Endothelial cell of umbilical vein (primary cell): Measurements from ENCODE around the gene GRID2. TPM values are rescaled to one million over a fixed set of nuclear protein-coding genes. Genes with fewer than 3 reads are reported as not detected.

Experiments used
- BruUV-seq: library from RNA; stranded (reverse); fragments of 400-500 nt; replicated peaks from 2 replicates; lab custom pipeline; 2021; lab: Mats Ljungman, UMichigan
- CTCF ChIA-PET: fragments of 300-600, 350-600 bp; sonication (Branson Sonifier 250); formaldehyde crosslinking; loops from one replicate; lab custom pipeline; 2021; ENCODE audit warnings: antibody characterized with exemption, inconsistent platforms; lab: Charles Lee
- POLR2A ChIA-PET: fragments of 300-600, 350-600 bp; sonication (Branson Sonifier 250); formaldehyde crosslinking; loops from one replicate; lab custom pipeline; 2021; ENCODE audit warnings: antibody characterized with exemption, inconsistent platforms; lab: Charles Lee
- DNase-seq: peaks from one replicate; pipeline ENCODE4 v3.0.0-alpha.2; 2011; ENCODE audit warnings: low read depth, low spot score
- FAIRE-seq: peaks from 2 replicates; lab custom pipeline; 2011; peaks lifted over from hg19 to GRCh38; lab: Jason Lieb, UNC
- H2AFZ ChIP-seq: 2 replicates; pipeline ENCODE4 v1.6.0; 2012; ENCODE audit warnings: low read depth, low read length, control low read depth, inconsistent platforms
- H3K27ac ChIP-seq: 2 replicates; pipeline ENCODE4 v1.5.1; 2011; ENCODE audit warnings: low read depth, mild to moderate bottlenecking, control low read depth, low read length, moderate library complexity; ENCODE audit not compliant: insufficient read depth
- H3K27me3 ChIP-seq, 2 experiments: 2 replicates each; pipeline versions ENCODE4 v1.6.0 to v1.6.1; 2011; ENCODE audit warnings: low read length in 2 of 2, mixed read lengths in 1 of 2; ENCODE audit not compliant: control insufficient read depth in 2 of 2, insufficient read depth in 2 of 2
- H3K36me3 ChIP-seq, 2 experiments: 2 replicates in 1 of 2; 3 replicates in 1 of 2; pipeline ENCODE4 v1.5.1; 2011; ENCODE audit warnings: low read length in 2 of 2, mild to moderate bottlenecking in 1 of 2, moderate library complexity in 1 of 2; ENCODE audit not compliant: control insufficient read depth in 2 of 2, insufficient read depth in 2 of 2; ENCODE audit errors: extremely low read depth in 1 of 2
- H3K4me1 ChIP-seq: 3 replicates; pipeline ENCODE4 v1.5.1; 2011; ENCODE audit warnings: mild to moderate bottlenecking, low read length; ENCODE audit not compliant: control insufficient read depth, insufficient read depth; ENCODE audit errors: extremely low read depth
- H3K4me2 ChIP-seq: 2 replicates; pipeline ENCODE4 v1.6.1; 2011; ENCODE audit warnings: low read length, control low read depth, mixed read lengths; ENCODE audit not compliant: insufficient read depth
- H3K4me3 ChIP-seq, 3 experiments: fragments of 200-600 bp in 1 of 3; sonication (generic), shearing (Covaris generic) in 1 of 3; replicated peaks in 1 of 3; 2 replicates each; pipeline ENCODE4 v1.5.1; 2011 to 2016; ENCODE audit warnings: control low read depth in 3 of 3, low read length in 3 of 3, mild to moderate bottlenecking in 2 of 3, inconsistent platforms in 1 of 3, low read depth in 1 of 3, moderate library complexity in 1 of 3; ENCODE audit not compliant: insufficient read depth in 1 of 3
- H3K79me2 ChIP-seq: 2 replicates; pipeline ENCODE4 v1.6.0; 2012; ENCODE audit warnings: low read length, inconsistent platforms; ENCODE audit not compliant: control insufficient read depth, insufficient read depth
- H3K9ac ChIP-seq: replicated peaks from 2 replicates; pipeline ENCODE3; 2011; ENCODE audit warnings: low read length, control low read depth; ENCODE audit not compliant: insufficient read depth; ENCODE audit errors: extremely low read depth
- H3K9me1 ChIP-seq: replicated peaks from 3 replicates; pipeline ENCODE4 v1.6.0; 2011; ENCODE audit warnings: mild to moderate bottlenecking, low read length; ENCODE audit not compliant: control insufficient read depth, insufficient read depth; ENCODE audit errors: extremely low read depth
- H3K9me3 ChIP-seq: replicated peaks from 2 replicates; pipeline ENCODE4 v1.5.1; 2012; ENCODE audit warnings: low read length, inconsistent platforms; ENCODE audit not compliant: control insufficient read depth, insufficient read depth
- H4K20me1 ChIP-seq: replicated peaks from 2 replicates; pipeline ENCODE3; 2011; ENCODE audit warnings: mild to moderate bottlenecking, low read length; ENCODE audit not compliant: control insufficient read depth, insufficient read depth; ENCODE audit errors: extremely low read depth
- EZH2 ChIP-seq: IDR thresholded peaks from 2 replicates; pipeline ENCODE4 v1.6.1; 2012; ENCODE audit warnings: borderline replicate concordance, low read depth, mild to moderate bottlenecking, moderate library complexity, low read length, inconsistent platforms; ENCODE audit not compliant: severe bottlenecking
- FOS ChIP-seq: IDR thresholded peaks from 2 replicates; pipeline ENCODE4 v1.6.1; 2011; ENCODE audit warnings: mild to moderate bottlenecking, low read length, moderate library complexity, borderline replicate concordance; ENCODE audit not compliant: insufficient read depth
- GATA2 ChIP-seq: IDR thresholded peaks from 2 replicates; pipeline ENCODE4 v1.7.0; 2011; ENCODE audit warnings: low read depth, mild to moderate bottlenecking, moderate library complexity, mixed read lengths, low read length; ENCODE audit not compliant: insufficient read length, insufficient read depth
- JUN ChIP-seq: IDR thresholded peaks from 2 replicates; pipeline ENCODE4 v1.6.1; 2011; ENCODE audit warnings: borderline replicate concordance, low read depth; ENCODE audit not compliant: insufficient read length, insufficient read depth
- MYC ChIP-seq: IDR thresholded peaks from one replicate; pipeline ENCODE4 v1.6.1; 2011; ENCODE audit warnings: mild to moderate bottlenecking, low read depth, low read length
- POLR2A ChIP-seq: IDR thresholded peaks from 2 replicates; pipeline ENCODE4 v1.6.1; 2012; ENCODE audit warnings: low read depth, mild to moderate bottlenecking, control low read depth, low read length
- POLR2AphosphoS5 ChIP-seq: IDR thresholded peaks from 2 replicates; pipeline ENCODE4 v1.6.1; 2012; ENCODE audit warnings: low read depth, mild to moderate bottlenecking, control low read depth, low read length, moderate library complexity; ENCODE audit not compliant: insufficient read depth
- dilution Hi-C: fragments of 300-500 bp; cut with MboI; formaldehyde crosslinking; loops from one replicate; pipeline ENCODE4 v1.15.0; 2019; ENCODE audit warnings: low sequenced_read_pairs; ENCODE audit not compliant: extremely low pct_ligation_motif_present
- intact Hi-C: fragments of 100-400 bp; cut with micrococcal nuclease; formaldehyde crosslinking; loops from one replicate; pipeline ENCODE4 v1.10.0; 2022
- polyA plus RNA-seq, 4 experiments: library from polyadenylated mRNA; depleted of rRNA in 3 of 4; stranded (reverse) in 3 of 4; unstranded in 1 of 4; fragments of >200 nt; gene quantifications; 2 replicates each; pipeline versions ENCODE4 v1.2.1 to v1.2.3, GENCODE V29; 2011 to 2012; ENCODE audit warnings: missing spikeins in 1 of 4
- total RNA-seq: library from RNA; stranded (reverse); gene quantifications from 2 replicates; pipeline ENCODE4 v1.2.3, GENCODE V29; 2021
- TF ChIP-seq, protein P1 (sequence below): IDR thresholded peaks from 2 replicates; pipeline ENCODE4 v1.6.1; 2011; ENCODE audit not compliant: insufficient read depth, insufficient read length
- TF ChIP-seq, protein P2 (sequence below), 2 donors: IDR thresholded peaks; 1 replicate in 1 of 2; 2 replicates in 1 of 2; pipeline ENCODE4 v1.5.1; 2011; ENCODE audit warnings: low read length in 2 of 2, mild to moderate bottlenecking in 2 of 2, moderate library complexity in 2 of 2, control low read depth in 1 of 2, inconsistent platforms in 1 of 2, low read depth in 1 of 2; ENCODE audit not compliant: insufficient read depth in 1 of 2; ENCODE audit errors: extremely low read depth in 1 of 2

Gene GRID2
- total and polyA plus RNA-seq, 2 donors (not counting 3 experiments of a cell fraction or from before 2014, with no cell fraction given): not detected

DNA sequence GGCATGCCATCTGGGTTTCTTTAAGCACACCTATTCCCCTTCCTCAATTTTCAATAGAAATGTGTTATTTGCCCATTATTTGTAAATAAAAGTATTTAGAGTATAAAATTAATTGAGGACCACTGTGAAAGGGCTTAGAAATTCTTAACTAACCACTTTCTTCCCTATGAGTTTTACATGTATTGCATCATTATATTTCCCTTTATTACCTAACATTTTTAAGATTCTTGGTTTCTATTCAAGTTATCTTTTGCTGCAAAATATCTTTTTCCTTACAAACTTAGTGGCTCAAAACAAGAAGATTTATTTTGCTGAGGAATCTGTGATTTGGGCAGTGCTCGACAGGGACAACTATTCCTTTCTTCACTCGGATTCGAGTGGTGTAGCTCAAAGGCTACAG, 40.5 kb downstream of the GRID2 start:
- POLR2A ChIA-PET: no interaction called here
- dilution Hi-C loops (no loop called here), intact Hi-C loops (no loop called here)
- no peak overlapping the region for H3K4me3 ChIP-seq
- no peaks in the 10 kb centered on the region for H3K27me3 ChIP-seq
- no peaks in the 10 kb centered on the region for H3K9me3 ChIP-seq
- H3K36me3 ChIP-seq: no peaks in the 10 kb centered on the region
- no peak overlapping the region for H2AFZ ChIP-seq
- BruUV-seq: no TSS peak
- DNase-seq: no peak
- TF ChIP-seq MYC (no peak), POLR2A (no peak), EZH2 (no peak)
- TF ChIP-seq, protein P1, sequence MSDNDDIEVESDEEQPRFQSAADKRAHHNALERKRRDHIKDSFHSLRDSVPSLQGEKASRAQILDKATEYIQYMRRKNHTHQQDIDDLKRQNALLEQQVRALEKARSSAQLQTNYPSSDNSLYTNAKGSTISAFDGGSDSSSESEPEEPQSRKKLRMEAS: no peak
- FAIRE-seq: no peak
- no peaks in the 10 kb centered on the region for H3K9me1 ChIP-seq
- H3K79me2 ChIP-seq: no peaks in the 10 kb centered on the region
- H4K20me1 ChIP-seq: no peaks in the 10 kb centered on the region
- H3K4me2 ChIP-seq: no peak overlapping the region
- H3K4me1 ChIP-seq: no peaks in the 10 kb centered on the region
- no peak overlapping the region for H3K27ac ChIP-seq
- H3K9ac ChIP-seq: no peak overlapping the region
- CTCF ChIA-PET: no interaction called here

DNA sequence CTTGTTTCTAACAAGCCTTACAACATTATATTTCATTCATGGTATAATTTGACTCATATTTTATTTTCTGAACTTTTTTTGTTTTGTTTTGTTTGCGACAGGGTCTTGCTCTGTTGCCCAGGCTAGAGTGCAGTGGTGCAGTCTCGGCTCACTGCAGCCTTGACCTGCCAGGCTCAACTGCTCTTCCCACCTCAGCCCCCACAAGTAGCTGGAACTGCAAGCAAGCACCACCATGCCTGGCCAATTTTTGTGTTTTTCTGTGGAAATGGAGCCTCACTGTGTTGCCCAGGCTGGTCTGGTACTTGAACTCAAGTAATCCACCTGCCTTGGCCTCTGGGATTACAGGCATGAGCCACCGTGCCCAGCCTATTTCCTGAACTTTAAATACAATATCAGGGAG, 42.5 kb downstream of the GRID2 start:
- no TSS peak for BruUV-seq
- no peaks in the 10 kb centered on the region for H3K79me2 ChIP-seq
- no peak for TF ChIP-seq GATA2
- TF ChIP-seq FOS: no peak
- no peak for TF ChIP-seq EZH2
- TF ChIP-seq, protein P2, sequence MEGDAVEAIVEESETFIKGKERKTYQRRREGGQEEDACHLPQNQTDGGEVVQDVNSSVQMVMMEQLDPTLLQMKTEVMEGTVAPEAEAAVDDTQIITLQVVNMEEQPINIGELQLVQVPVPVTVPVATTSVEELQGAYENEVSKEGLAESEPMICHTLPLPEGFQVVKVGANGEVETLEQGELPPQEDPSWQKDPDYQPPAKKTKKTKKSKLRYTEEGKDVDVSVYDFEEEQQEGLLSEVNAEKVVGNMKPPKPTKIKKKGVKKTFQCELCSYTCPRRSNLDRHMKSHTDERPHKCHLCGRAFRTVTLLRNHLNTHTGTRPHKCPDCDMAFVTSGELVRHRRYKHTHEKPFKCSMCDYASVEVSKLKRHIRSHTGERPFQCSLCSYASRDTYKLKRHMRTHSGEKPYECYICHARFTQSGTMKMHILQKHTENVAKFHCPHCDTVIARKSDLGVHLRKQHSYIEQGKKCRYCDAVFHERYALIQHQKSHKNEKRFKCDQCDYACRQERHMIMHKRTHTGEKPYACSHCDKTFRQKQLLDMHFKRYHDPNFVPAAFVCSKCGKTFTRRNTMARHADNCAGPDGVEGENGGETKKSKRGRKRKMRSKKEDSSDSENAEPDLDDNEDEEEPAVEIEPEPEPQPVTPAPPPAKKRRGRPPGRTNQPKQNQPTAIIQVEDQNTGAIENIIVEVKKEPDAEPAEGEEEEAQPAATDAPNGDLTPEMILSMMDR (IDR thresholded peaks at IDR 0.05; ENCODE audit: extremely low read depth in 1 of 2, insufficient read depth in 1 of 2, low read depth in 1 of 2, low read length in 2 of 2): no peak
- TF ChIP-seq POLR2AphosphoS5: no peak
- TF ChIP-seq MYC: no peak
- TF ChIP-seq, protein P1: no peak
- no peak for TF ChIP-seq POLR2A
- TF ChIP-seq JUN: no peak
- H3K9ac ChIP-seq: no peak overlapping the region
- H4K20me1 ChIP-seq: no peaks in the 10 kb centered on the region
- POLR2A ChIA-PET: no interaction called here
- DNase-seq (no peak), FAIRE-seq (no peak)
- no peaks in the 10 kb centered on the region for H3K27me3 ChIP-seq
- H3K36me3 ChIP-seq: no peaks in the 10 kb centered on the region
- no peaks in the 10 kb centered on the region for H3K9me1 ChIP-seq
- CTCF ChIA-PET: interaction anchor here (1.3 kb wide), 1 partner anchor 9 kb away, joined by 4 read pairs; no protein-coding TSS in a partner anchor
- H3K4me3 ChIP-seq: no peak overlapping the region
- no peak overlapping the region for H3K4me2 ChIP-seq
- intact Hi-C loops (no loop called here), dilution Hi-C loops (no loop called here)
- no peaks in the 10 kb centered on the region for H3K9me3 ChIP-seq
- H3K27ac ChIP-seq: no peak overlapping the region
- H3K4me1 ChIP-seq: no peaks in the 10 kb centered on the region
- H2AFZ ChIP-seq: no peak overlapping the region
